T-helper 17 cell (primary cell): Measurements from ENCODE around the gene EDEM1. TPM values are rescaled to one million over a fixed set of nuclear protein-coding genes. Genes with fewer than 3 reads are reported as not detected.

Experiments used
- ATAC-seq: fragments of 150-1000 bp; cut with Tn5 transposase; 2 replicates; pipeline ENCODE4 v1.10.0; 2021; ENCODE audit warnings: mild to moderate bottlenecking, moderate library complexity
- DNase-seq, 3 donors: peaks; one replicate each; pipeline versions ENCODE4 v3.0.0 to v3.0.0-alpha.2; 2020 to 2021
- H3K9me3 ChIP-seq: one replicate; pipeline ENCODE4 v1.7.0; 2013; ENCODE audit warnings: low read length, mild to moderate bottlenecking; ENCODE audit not compliant: control insufficient read depth, poor library complexity, severe bottlenecking
- H3K27ac Mint-ChIP-seq: one replicate; pipeline ENCODE4 v1.8.0; 2022; ENCODE audit warnings: mild to moderate bottlenecking, moderate library complexity, mixed read lengths
- H3K27me3 Mint-ChIP-seq: one replicate; pipeline ENCODE4 v1.8.0; 2022; ENCODE audit warnings: mixed read lengths
- H3K36me3 Mint-ChIP-seq: one replicate; pipeline ENCODE4 v1.8.0; 2022; ENCODE audit warnings: low read depth, mixed read lengths
- H3K4me1 Mint-ChIP-seq: one replicate; pipeline ENCODE4 v1.8.0; 2022; ENCODE audit warnings: mild to moderate bottlenecking, mixed read lengths
- H3K4me3 Mint-ChIP-seq: one replicate; pipeline ENCODE4 v1.8.0; 2022; ENCODE audit warnings: mild to moderate bottlenecking, moderate library complexity, mixed read lengths
- total RNA-seq, 4 donors: library from RNA in 2 of 4; stranded (reverse) in 2 of 4; gene quantifications; one replicate each; pipeline ENCODE4 v1.2.3 and lab custom pipeline; 2022 to 2026

EDEM1 gene
- total RNA-seq, 2 donors from 2014 or later = 109 to 111 TPM

DNA sequence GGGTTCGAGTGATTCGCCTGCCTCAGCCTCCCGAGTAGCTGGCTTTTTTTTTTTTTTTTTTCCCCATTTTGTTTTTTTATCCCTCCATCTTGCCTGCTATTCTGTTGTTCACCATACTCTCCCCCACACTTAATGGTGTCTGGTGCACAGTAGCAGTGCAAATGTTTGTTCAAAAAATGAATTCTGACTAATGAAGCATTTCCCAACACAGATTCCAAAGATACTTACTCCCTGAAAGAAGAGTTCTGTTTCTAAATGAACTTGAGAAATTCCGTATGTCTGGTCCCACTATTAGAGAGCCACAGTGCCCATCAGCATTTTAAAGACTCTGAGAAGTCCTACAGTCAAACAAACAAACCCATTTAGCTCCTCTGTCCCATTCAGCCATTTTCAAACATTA, 9.5 kb downstream of the EDEM1 start:
- H3K36me3 Mint-ChIP-seq = peaks cover 10% of the 10 kb centered on the region
- H3K27ac Mint-ChIP-seq = peak overlapping the region; percentile 93
- H3K4me3 Mint-ChIP-seq = peak overlapping the region; percentile 87
- no peaks in the 10 kb centered on the region for H3K27me3 Mint-ChIP-seq
- DNase-seq (no peak), ATAC-seq (peak; percentile 12)
- peaks cover 64% of the 10 kb centered on the region for H3K4me1 Mint-ChIP-seq
- no peaks in the 10 kb centered on the region for H3K9me3 ChIP-seq

DNA sequence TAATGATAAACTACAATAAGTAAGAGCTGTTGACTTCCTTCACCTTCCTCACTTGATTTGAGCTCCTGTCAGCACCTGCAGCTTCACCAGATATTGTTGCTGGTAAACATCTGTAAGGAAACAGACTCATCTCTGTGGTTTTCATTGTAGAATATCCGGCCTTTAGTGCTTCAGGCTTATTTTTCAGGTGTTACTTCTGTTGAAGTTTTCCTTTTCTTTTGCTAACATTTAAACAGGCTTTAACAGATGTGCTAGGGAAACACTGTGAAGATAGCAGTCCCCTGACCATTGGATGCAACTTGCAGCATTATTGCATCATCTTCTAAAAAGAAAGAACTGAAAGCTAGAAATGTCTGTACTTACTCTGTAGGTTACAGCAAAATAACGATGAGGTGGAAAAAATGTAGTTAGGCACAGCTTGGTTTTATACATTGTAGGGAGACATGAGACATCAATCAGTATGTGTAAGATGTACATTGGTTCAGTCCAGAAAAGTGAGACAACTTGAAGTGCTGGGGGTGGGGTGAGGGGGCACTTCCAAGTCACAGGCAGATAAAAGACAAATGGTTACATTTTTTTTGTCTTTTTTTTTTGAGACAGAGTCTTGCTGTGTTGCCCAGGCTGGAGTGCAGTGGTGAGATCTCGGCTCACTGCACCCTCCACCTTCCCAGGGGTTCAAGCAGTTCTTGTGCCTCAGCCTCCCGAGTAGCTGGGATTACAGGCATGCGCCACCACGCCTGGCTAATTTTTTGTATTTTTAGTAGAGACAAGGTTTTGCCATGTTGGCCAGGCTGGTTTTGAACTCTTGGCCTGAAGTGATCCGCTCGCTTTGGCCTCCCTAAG, 10.2 kb downstream of the EDEM1 start:
- DNase-seq = peak in 1 of 3 donors; percentile 25
- ATAC-seq = peak; percentile 85
- Mint-ChIP-seq H3K27me3 (no peaks in the 10 kb centered on the region), H3K27ac (peak overlapping the region; percentile 93), H3K4me1 (peaks cover 59% of the 10 kb centered on the region), H3K4me3 (peak overlapping the region; percentile 87), H3K36me3 (peaks cover 8% of the 10 kb centered on the region)
- H3K9me3 ChIP-seq = no peaks in the 10 kb centered on the region

DNA sequence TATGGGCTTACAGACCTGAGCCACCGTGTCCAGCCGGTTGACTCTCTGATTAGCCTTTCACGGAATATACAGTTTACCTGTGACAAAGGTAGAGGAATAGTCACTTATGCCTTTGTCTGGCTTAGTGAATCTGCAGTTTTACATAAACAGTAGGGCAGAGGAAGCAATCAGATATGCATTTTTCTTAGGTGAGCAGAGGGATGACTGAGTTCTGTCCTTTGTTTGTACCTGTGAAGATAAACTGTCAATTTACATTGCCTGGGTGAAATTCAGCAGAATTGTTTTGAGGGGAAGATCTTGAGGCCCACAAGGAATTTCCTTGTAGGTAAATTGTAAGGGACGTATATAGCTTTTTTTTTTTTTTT, 10.8 kb downstream of the EDEM1 start:
- H3K9me3 ChIP-seq = no peaks in the 10 kb centered on the region
- Mint-ChIP-seq H3K4me3 (peak overlapping the region; percentile 69), H3K4me1 (peaks cover 54% of the 10 kb centered on the region), H3K36me3 (peaks cover 11% of the 10 kb centered on the region), H3K27ac (peak overlapping the region; percentile 93), H3K27me3 (no peaks in the 10 kb centered on the region)
- ATAC-seq (no peak), DNase-seq (no peak)

DNA sequence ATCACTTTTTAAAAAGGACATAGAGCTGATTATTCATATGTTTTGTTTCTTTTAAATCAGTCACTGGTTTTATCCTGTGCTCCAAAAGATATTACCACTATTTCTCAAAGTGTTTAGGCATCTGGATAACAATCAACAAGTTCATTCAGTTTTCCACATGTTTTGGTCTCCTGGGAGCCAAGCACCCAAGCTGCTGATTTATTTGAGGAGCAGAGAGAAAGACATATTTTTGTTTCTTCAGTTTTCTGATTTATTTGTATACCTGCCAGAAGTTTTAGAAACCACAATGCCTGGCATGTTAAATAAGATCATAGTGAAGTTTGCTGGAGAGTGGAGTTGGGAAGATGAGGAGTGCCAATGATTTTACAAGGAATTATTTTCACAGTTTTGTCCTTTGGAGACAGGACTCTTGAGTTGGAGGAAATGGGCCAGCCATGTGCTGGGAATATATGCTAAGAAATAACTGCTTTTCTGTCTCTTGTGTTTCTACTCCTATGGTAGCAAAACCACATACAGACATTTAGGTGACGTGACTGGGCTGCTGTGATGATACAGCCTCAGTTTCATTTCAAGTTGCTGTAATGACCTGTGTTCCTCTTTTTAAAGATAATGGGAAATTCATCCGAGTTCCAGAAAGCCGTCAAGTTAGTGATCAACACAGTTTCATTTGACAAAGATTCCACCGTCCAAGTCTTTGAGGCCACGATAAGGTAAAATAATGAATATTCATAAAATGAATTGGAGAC, 11.7 kb downstream of the EDEM1 start:
- peak overlapping the region; percentile 69 for H3K4me3 Mint-ChIP-seq
- peaks cover 10% of the 10 kb centered on the region for H3K36me3 Mint-ChIP-seq
- H3K4me1 Mint-ChIP-seq = peaks cover 50% of the 10 kb centered on the region
- no peaks in the 10 kb centered on the region for H3K27me3 Mint-ChIP-seq
- no peaks in the 10 kb centered on the region for H3K9me3 ChIP-seq
- DNase-seq (no peak), ATAC-seq (no peak)
- H3K27ac Mint-ChIP-seq = peak overlapping the region; percentile 93

DNA sequence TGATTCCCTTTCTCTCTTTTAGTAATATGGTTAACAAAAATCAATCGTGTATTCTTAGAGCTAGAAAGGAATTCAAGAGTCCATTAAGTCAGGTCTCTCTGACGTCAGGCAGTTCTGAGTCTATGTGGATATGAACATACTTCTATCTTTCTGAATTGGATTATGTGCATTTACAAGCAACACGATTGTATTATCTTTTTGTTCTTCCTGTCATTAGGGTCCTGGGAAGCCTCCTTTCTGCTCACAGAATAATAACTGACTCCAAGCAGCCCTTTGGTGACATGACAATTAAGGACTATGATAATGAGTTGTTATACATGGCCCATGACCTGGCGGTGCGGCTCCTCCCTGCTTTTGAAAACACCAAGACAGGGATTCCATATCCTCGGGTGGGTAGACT, 14.0 kb downstream of the EDEM1 start:
- H3K9me3 ChIP-seq = no peaks in the 10 kb centered on the region
- Mint-ChIP-seq H3K36me3 (peaks cover 8% of the 10 kb centered on the region), H3K27ac (peak overlapping the region; percentile 80), H3K27me3 (no peaks in the 10 kb centered on the region), H3K4me1 (peaks cover 35% of the 10 kb centered on the region), H3K4me3 (no peak overlapping the region)
- ATAC-seq (no peak), DNase-seq (no peak)

DNA sequence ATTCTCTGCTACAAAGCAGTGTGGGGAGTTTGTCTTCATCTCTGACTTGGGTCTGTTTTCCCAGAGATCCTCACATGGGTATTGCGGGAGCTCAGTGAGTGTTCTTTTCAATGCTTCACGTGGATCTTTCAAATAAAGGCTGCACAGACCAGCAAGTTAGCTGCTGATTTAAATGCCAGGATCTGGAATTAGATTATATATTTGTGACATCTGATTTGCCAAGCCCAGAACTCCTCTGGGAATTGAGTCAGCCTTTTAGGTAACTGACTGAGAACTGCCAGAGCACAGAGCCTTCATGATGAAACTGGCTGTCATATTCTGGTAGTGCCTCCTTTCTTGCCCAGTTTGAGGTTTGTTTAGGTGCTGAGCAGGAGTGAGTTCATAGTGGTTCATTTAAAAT, 14.7 kb downstream of the EDEM1 start:
- H3K27me3 Mint-ChIP-seq = no peaks in the 10 kb centered on the region
- H3K9me3 ChIP-seq = no peaks in the 10 kb centered on the region
- peaks cover 31% of the 10 kb centered on the region for H3K4me1 Mint-ChIP-seq
- no peak for DNase-seq
- H3K4me3 Mint-ChIP-seq = no peak overlapping the region
- H3K36me3 Mint-ChIP-seq = peaks cover 8% of the 10 kb centered on the region
- H3K27ac Mint-ChIP-seq = peak overlapping the region; percentile 80
- ATAC-seq = no peak

DNA sequence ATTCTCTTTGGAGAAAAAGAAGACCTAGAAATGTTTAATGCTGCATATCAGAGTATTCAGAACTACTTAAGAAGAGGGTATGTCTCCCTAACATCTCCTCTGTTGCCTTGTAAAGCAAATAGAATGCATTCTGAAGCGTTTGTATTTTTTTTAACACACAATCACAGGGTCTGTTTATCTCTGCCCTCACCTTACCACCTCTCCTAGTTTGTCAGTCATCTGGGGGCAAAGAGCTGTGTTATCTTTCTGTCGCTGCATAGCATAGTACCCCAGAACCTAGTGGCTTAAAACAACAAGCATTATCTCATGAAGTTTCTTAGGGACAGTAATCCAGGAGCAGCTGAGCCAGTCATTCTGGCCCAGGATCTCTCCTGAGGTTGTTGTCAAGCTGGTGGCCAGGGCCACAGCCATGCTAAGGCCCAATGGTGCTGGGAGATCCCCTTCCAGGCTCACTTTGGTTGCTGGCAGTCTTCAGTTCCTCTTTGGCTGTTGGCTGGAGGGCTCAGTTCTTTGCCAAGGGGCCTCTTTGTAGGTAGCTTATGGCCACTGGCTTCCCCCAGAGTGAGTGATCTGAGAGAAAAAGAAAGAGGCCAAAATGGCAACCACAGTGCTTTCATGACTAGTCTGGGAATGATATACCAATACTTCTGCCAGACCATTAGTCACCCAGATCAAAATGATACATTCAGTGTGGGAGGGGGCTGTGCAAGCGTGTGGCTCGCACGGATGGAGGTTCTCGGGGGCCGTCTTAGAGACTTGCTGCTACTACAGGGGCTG, 17.8 kb downstream of the EDEM1 start:
- no peak overlapping the region for H3K27ac Mint-ChIP-seq
- H3K27me3 Mint-ChIP-seq = no peaks in the 10 kb centered on the region
- ATAC-seq (peak; percentile 47), DNase-seq (no peak)
- H3K36me3 Mint-ChIP-seq = peaks cover 10% of the 10 kb centered on the region
- H3K4me1 Mint-ChIP-seq = peaks cover 9% of the 10 kb centered on the region
- H3K9me3 ChIP-seq = no peaks in the 10 kb centered on the region
- H3K4me3 Mint-ChIP-seq = no peak overlapping the region

DNA sequence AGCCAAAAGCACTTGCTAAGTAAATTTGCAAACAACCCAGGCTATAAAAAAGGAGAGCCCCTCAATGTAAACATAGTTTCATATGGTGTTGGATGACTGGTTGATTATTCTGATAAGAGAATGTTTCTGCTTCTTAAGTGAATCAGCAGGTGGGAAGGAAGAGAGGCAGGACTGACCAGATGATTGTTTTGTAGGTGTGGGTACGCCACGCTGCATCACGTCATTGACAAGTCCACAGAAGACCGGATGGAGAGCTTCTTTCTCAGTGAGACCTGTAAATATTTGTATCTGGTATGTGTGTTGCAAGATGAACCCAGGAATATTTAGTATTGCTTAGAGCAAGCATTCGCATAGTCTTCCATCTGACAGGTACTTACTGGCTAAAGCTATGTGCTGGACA, 23.4 kb downstream of the EDEM1 start:
- Mint-ChIP-seq H3K36me3 (peaks cover 27% of the 10 kb centered on the region), H3K27me3 (no peaks in the 10 kb centered on the region), H3K27ac (no peak overlapping the region), H3K4me3 (no peak overlapping the region), H3K4me1 (peaks cover 21% of the 10 kb centered on the region)
- no peak for DNase-seq
- H3K9me3 ChIP-seq = no peaks in the 10 kb centered on the region
- no peak for ATAC-seq

DNA sequence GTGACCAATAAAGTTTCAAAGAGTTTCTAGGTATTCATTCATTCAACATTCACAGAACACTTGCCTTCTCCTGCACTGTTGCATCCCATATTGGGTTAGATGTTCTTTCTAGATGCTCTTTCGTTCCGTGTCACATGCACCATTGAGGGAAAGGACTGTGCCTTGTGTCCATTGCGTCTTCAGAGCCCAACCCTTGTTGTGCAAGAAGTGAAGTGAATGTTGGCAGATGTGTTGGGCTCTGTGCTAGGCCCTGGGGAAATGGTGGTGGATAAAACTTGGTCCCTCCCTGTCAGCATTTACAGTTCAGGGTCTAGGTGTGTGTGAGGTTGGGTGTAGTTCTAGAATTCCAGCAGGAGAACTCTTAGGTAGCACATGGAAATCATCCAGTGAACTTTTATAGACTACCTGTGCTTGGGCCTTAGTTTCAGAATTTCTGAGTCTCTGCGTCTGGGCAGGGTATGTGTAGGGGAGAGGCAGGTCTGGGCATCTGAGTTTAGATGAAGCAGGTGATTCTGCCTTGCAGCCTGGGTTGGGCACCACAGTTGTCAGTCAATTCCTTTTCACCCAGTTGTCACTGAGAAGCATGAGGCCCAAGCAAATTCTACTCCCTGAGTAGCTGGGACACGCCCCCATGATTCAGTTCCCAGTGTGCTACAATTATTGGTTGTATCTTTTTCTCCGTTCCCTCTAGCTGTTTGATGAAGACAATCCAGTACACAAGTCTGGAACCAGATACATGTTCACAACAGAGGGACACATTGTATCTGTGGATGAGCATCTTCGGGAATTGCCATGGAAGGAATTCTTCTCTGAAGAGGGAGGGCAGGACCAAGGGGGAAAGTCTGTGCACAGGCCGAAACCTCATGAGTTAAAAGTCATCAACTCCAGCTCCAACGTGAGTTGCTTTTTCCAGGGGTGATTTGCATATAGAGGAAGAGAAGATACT, 25.4 kb downstream of the EDEM1 start:
- peak overlapping the region; percentile 12 for H3K4me3 Mint-ChIP-seq
- peaks cover 25% of the 10 kb centered on the region for H3K36me3 Mint-ChIP-seq
- H3K27ac Mint-ChIP-seq = peak overlapping the region; percentile 93
- H3K4me1 Mint-ChIP-seq = peaks cover 20% of the 10 kb centered on the region
- no peaks in the 10 kb centered on the region for H3K27me3 Mint-ChIP-seq
- DNase-seq (no peak), ATAC-seq (no peak)
- no peaks in the 10 kb centered on the region for H3K9me3 ChIP-seq

DNA sequence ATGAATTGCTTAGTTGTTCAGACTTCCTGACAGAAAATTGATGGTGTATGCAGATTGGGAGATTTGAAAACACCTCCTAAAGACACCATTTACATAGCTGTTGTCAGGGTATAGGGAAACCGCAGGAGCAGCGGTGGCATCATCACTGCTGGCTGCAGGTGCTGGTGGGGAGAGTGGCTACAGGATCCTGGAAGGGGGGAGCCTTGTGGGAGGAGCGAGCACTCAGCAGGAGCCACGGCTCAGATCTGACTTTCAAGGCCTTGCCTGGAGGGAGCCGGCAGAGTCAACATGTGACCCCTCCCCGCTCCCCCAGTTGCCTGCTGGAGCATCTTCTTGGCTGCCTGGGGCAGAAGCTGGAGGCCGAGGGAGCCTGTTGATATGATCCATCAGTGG, 26.1 kb downstream of the EDEM1 start:
- no peaks in the 10 kb centered on the region for H3K9me3 ChIP-seq
- Mint-ChIP-seq H3K36me3 (peaks cover 20% of the 10 kb centered on the region), H3K27me3 (no peaks in the 10 kb centered on the region), H3K4me1 (peaks cover 17% of the 10 kb centered on the region), H3K27ac (peak overlapping the region; percentile 74), H3K4me3 (no peak overlapping the region)
- ATAC-seq = no peak
- no peak for DNase-seq

DNA sequence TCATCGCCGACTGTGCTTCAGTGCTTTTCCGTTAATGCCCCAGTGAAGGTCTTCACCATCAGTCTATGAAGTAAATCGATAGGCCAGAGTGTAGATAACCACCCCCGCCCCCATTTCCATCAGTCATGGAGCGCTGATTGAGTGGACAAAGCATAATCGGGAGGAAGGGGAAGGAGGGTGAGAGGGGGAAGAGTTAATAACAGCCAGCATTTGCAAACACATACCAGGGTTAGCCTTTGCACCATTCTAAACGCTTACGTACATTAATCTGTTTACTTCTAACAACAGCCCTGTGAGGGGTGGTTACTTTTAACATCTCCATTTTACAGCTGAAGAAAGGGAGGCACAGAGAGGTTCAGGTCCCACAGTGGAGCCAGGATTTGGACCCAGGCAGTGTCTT, 26.8 kb downstream of the EDEM1 start:
- peaks cover 20% of the 10 kb centered on the region for H3K36me3 Mint-ChIP-seq
- no peaks in the 10 kb centered on the region for H3K9me3 ChIP-seq
- no peaks in the 10 kb centered on the region for H3K27me3 Mint-ChIP-seq
- peaks cover 17% of the 10 kb centered on the region for H3K4me1 Mint-ChIP-seq
- ATAC-seq (no peak), DNase-seq (no peak)
- peak overlapping the region; percentile 74 for H3K27ac Mint-ChIP-seq
- no peak overlapping the region for H3K4me3 Mint-ChIP-seq

DNA sequence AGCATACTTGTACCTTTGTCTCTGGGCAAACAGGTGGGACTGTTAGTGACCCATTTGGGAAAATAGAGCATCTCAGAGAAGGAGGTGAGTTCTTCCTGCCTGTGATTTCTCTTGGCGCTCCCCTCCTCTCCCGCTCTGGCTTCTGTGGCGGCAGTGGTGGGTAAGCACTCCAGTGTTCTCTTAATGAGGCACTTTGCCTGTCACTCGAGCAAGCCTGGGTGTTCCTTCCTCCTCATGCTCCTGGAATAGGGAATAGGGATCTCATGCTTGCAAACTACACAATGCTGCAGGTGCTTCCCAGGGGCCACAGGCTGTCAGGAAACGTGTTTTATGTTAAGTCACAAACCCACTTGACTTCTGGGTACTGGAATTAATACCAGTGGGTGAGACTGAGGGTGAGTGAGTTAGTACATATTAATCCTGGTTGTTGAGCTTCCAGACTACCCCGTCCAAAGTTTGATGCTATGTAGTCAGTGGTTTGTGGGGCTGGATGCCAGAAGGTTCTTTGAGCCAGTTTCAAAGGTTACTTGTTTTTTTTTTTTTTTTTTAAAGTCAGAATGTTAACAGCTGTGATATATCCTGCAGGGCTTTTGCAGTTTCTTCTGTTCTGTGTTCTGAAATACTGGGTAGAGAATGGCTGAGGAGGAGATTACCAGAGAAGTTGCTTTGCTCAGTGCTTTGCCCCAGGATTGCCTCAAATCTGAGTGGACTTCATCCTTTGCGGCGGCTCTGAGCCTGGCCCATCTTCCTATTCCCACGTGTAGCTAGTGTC, 30.5 kb downstream of the EDEM1 start:
- ATAC-seq = no peak
- no peaks in the 10 kb centered on the region for H3K27me3 Mint-ChIP-seq
- no peaks in the 10 kb centered on the region for H3K9me3 ChIP-seq
- peak overlapping the region; percentile 39 for H3K4me3 Mint-ChIP-seq
- H3K4me1 Mint-ChIP-seq = peaks cover 15% of the 10 kb centered on the region
- H3K27ac Mint-ChIP-seq = peak overlapping the region; percentile 77
- no peak for DNase-seq
- peaks cover 13% of the 10 kb centered on the region for H3K36me3 Mint-ChIP-seq
